Measurements from ENCODE around the gene PPIG. TPM values are rescaled to one million over a fixed set of nuclear protein-coding genes. Genes with fewer than 3 reads are reported as not detected.
A peak's percentile ranks its signal among the peaks of the same experiment; 100 is the strongest.

Gene PPIG
- total RNA-seq, 1 experiment from 2014 or later: 46.5 TPM

GRCh38 chr2:169625781-169626180 lies 41.6 kb downstream of the PPIG start:
- no peak overlapping the region for H3K27ac ChIP-seq (ENCODE audit: low read length)
- no peak for TF ChIP-seq POLR2AphosphoS5 (IDR thresholded peaks at IDR 0.05; ENCODE audit: low read depth, low read length)
- no peak for TF ChIP-seq SIN3A (IDR thresholded peaks at IDR 0.05; ENCODE audit: borderline replicate concordance, insufficient read depth, low read depth, low read length)
- no peak for TF ChIP-seq CTCF (IDR thresholded peaks at IDR 0.05)
- no peak for TF ChIP-seq REST (IDR thresholded peaks at IDR 0.05; ENCODE audit: insufficient read depth in 1 of 2, low read depth in 2 of 2, low read length in 1 of 2)
- no peak for TF ChIP-seq TCF7L2 (IDR thresholded peaks at IDR 0.05; ENCODE audit: low read depth, low read length)
- intact Hi-C loops (cut with micrococcal nuclease; ENCODE audit: unreplicated experiment) (no loop called here), in situ Hi-C loops (cut with HindIII; ENCODE audit: low pct_unique_long_range_greater_than_20kb, low sequenced_read_pairs) (no loop called here)
- peaks cover 12% of the 10 kb centered on the region; the same call in 1 of the 2 replicates for H3K36me3 ChIP-seq (ENCODE audit: control insufficient read depth, insufficient read depth, low read length)
- no peak for DNase-seq (ENCODE audit: low read depth, low spot score)
- POLR2A ChIA-PET: no interaction called here
- H3K27me3 ChIP-seq (ENCODE audit: control insufficient read depth, insufficient read depth, low read length): no peaks in the 10 kb centered on the region
- BruUV-seq (replicated peaks): no TSS peak
- no peak overlapping the region for H3K4me3 ChIP-seq (ENCODE audit: low read depth in 2 of 2, low read length in 2 of 2)
- no peaks in the 10 kb centered on the region for H3K4me1 ChIP-seq (ENCODE audit: control insufficient read depth, insufficient read depth, low read length)
- H3K9me3 ChIP-seq (ENCODE audit: control insufficient read depth, insufficient read depth, low read depth, low read length): no peaks in the 10 kb centered on the region
- CTCF ChIA-PET: no interaction called here
- no peak for ATAC-seq

- in situ Hi-C loops (cut with HindIII; ENCODE audit: low pct_unique_long_range_greater_than_20kb, low sequenced_read_pairs) (no loop called here), intact Hi-C loops (cut with micrococcal nuclease; ENCODE audit: unreplicated experiment) (no loop called here)
- ChIA-PET POLR2A (interaction anchor here (0.6 kb wide), 1 partner anchor 49 kb away, joined by 3 read pairs; no protein-coding TSS in a partner anchor), CTCF (no interaction called here)
- DNase-seq (ENCODE audit: low read depth, low spot score) (no peak), ATAC-seq (no peak)
- Histone ChIP-seq H3K4me3 (ENCODE audit: low read depth in 2 of 2, low read length in 2 of 2) (no peak overlapping the region), H3K36me3 (ENCODE audit: control insufficient read depth, insufficient read depth, low read length) (peaks cover 27% of the 10 kb centered on the region), H3K4me1 (ENCODE audit: control insufficient read depth, insufficient read depth, low read length) (no peaks in the 10 kb centered on the region), H3K9me3 (ENCODE audit: control insufficient read depth, insufficient read depth, low read depth, low read length) (no peaks in the 10 kb centered on the region), H3K27ac (ENCODE audit: low read length) (no peak overlapping the region), H3K27me3 (ENCODE audit: control insufficient read depth, insufficient read depth, low read length) (no peaks in the 10 kb centered on the region)
- TSS peak; percentile 97 for BruUV-seq (replicated peaks)
- TF ChIP-seq CTCF (IDR thresholded peaks at IDR 0.05) (no peak), POLR2AphosphoS5 (IDR thresholded peaks at IDR 0.05; ENCODE audit: low read depth, low read length) (no peak), SIN3A (IDR thresholded peaks at IDR 0.05; ENCODE audit: borderline replicate concordance, insufficient read depth, low read depth, low read length) (no peak), REST (IDR thresholded peaks at IDR 0.05; ENCODE audit: insufficient read depth in 1 of 2, low read depth in 2 of 2, low read length in 1 of 2) (no peak), TCF7L2 (IDR thresholded peaks at IDR 0.05; ENCODE audit: low read depth, low read length) (no peak)
These were observed 52.4 kb downstream of the PPIG start for GRCh38 chr2:169636440-169637097.

Data from Panc1 (cell line).